Measurements from ENCODE around the gene SLC24A4. TPM values are rescaled to one million over a fixed set of nuclear protein-coding genes. Genes with fewer than 3 reads are reported as not detected.
A peak's percentile ranks its signal among the peaks of the same experiment; 100 is the strongest.
"Not testable (repeated sequence)": the region's sequence is repeated elsewhere in the genome, so short reads cannot be mapped to it uniquely, and the experiment has no call there.

Gene SLC24A4
- total RNA-seq, 1 experiment from 2014 or later, result not detected

DNA sequence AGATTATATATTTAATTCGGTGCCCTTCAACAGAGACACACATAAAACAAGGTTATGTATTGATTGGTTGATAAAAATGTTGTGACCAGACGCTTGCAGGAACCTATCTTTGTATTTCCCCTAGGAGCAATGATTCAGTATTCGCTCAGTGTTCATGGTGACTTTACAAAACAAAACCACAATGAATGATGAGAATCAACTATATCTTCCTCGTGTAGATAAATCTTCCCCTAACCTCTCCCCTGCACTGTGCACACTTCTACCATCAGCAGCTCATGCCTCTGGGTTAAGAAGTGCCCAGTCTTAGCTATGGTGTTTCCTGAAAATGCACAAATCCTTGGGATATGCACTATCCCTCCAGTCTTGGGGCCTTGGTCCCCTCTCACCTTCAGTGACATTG, 206.9 kb downstream of the SLC24A4 start:
- Mint-ChIP-seq H3K9me3 (ENCODE audit: unreplicated experiment) (no peaks in the 10 kb centered on the region), H3K27ac (ENCODE audit: low read depth, unreplicated experiment) (no peak overlapping the region), H3K36me3 (ENCODE audit: insufficient read depth, unreplicated experiment) (no peaks in the 10 kb centered on the region), H3K4me3 (ENCODE audit: unreplicated experiment) (no peak overlapping the region), H3K4me1 (ENCODE audit: insufficient read depth, unreplicated experiment) (no peaks in the 10 kb centered on the region), H3K27me3 (ENCODE audit: insufficient read depth, unreplicated experiment) (no peaks in the 10 kb centered on the region)
- no peak for TF ChIP-seq CTCF (IDR thresholded peaks at IDR 0.05; ENCODE audit: unreplicated experiment)
- DNase-seq (ENCODE audit: unreplicated experiment), result no peak
- ChIA-PET POLR2A (no interaction called here), CTCF (no interaction called here)
- intact Hi-C loops (cut with micrococcal nuclease), result no loop called here
- BruUV-seq (replicated peaks), result no TSS peak

DNA sequence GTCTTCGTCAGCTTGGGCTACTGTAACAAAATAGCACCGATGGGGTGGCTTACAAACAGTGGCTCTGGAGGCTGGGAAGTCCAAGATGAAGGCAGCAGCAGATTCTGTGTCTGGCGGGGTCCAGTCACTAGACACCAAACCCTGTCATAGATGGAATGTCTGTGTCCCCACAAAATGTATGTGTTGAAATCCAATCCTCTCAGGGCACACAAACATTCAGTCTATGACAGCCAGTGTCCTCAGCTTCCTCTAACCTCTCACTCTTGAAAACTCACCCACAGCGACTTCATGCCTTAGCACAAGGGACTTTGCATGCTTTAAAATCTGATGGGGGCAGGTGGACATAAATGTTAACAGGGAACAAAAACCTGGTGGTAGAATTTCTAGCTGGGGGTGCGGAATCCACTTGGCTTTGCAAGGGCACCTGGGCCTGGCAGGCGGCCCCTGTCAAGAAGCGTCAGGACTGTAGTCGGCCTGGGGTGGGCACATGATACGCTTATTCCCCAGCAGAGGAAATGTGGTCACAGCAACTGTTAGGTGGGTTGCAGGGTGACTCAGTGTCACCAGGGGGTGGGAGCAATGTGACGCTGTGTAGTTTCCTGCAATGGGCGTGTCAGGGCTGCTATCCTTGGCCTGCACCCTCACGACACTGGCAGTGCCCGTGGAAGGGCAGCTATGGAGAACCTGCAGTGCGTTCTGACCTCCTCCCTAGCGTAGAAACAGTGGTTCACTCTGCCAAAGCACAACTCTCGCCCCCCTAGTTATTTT, 208.3 kb downstream of the SLC24A4 start:
- Mint-ChIP-seq H3K4me1 (ENCODE audit: insufficient read depth, unreplicated experiment) (no peaks in the 10 kb centered on the region), H3K27me3 (ENCODE audit: insufficient read depth, unreplicated experiment) (no peaks in the 10 kb centered on the region), H3K4me3 (ENCODE audit: unreplicated experiment) (no peak overlapping the region), H3K9me3 (ENCODE audit: unreplicated experiment) (no peaks in the 10 kb centered on the region), H3K36me3 (ENCODE audit: insufficient read depth, unreplicated experiment) (no peaks in the 10 kb centered on the region), H3K27ac (ENCODE audit: low read depth, unreplicated experiment) (no peak overlapping the region)
- ChIA-PET POLR2A (no interaction called here), CTCF (interaction anchor here (0.7 kb wide), 1 partner anchor 599 kb away, joined by 3 read pairs; no protein-coding TSS in a partner anchor)
- no peak for TF ChIP-seq CTCF (IDR thresholded peaks at IDR 0.05; ENCODE audit: unreplicated experiment)
- DNase-seq (ENCODE audit: unreplicated experiment), result no peak
- BruUV-seq (replicated peaks), result no TSS peak
- intact Hi-C loops (cut with micrococcal nuclease), result no loop called here

DNA sequence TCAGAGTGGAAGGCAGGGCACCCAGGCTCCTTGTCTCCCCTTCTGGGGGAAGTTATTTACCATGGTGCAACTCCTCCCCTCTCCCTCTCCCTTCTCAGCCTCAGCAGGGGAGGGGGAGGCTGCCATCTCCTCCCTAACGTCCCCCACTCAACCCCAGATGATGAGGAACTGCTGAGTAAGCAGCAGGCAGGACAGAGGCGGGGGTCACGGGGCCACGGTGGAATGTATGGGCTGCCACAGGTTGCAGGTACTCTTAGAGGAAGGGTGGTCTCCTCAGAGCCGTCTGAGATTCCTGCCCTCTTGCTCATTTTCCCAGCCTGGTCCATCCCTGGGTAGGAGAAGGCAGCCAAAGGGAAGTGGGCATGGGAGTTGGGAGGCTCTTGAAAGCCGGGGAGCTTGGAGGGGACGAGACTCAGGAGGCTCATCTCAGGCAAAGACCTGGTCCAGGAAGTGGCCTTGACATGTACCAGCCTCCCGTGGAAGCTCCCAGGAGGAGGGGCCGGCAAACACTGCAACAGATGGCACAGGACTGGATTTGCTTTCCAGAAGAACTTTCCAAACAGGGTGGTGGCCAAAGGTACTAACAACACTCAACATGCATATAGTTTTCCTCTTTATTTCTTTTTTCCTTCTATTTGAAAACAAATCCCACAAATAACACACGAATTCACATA, 209.7 kb downstream of the SLC24A4 start:
- Mint-ChIP-seq H3K27ac (ENCODE audit: low read depth, unreplicated experiment) (no peak overlapping the region), H3K4me1 (ENCODE audit: insufficient read depth, unreplicated experiment) (no peaks in the 10 kb centered on the region), H3K27me3 (ENCODE audit: insufficient read depth, unreplicated experiment) (no peaks in the 10 kb centered on the region), H3K4me3 (ENCODE audit: unreplicated experiment) (no peak overlapping the region), H3K36me3 (ENCODE audit: insufficient read depth, unreplicated experiment) (no peaks in the 10 kb centered on the region), H3K9me3 (ENCODE audit: unreplicated experiment) (no peaks in the 10 kb centered on the region)
- intact Hi-C loops (cut with micrococcal nuclease), result no loop called here
- TF ChIP-seq CTCF (IDR thresholded peaks at IDR 0.05; ENCODE audit: unreplicated experiment), result no peak
- POLR2A ChIA-PET, result no interaction called here
- no peak for DNase-seq (ENCODE audit: unreplicated experiment)
- CTCF ChIA-PET, result interaction anchor here (0.6 kb wide), 1 partner anchor 545 kb away, joined by 3 read pairs; no protein-coding TSS in a partner anchor
- BruUV-seq (replicated peaks), result no TSS peak

GRCh38 chr14:92534932-92535643, 212.1 kb downstream of the SLC24A4 start:
- POLR2A ChIA-PET, result interaction anchor here (1.1 kb wide), 1 partner anchor 22 kb away, joined by 5 read pairs; no protein-coding TSS in a partner anchor
- no peak overlapping the region for H3K4me3 Mint-ChIP-seq (ENCODE audit: unreplicated experiment)

DNA sequence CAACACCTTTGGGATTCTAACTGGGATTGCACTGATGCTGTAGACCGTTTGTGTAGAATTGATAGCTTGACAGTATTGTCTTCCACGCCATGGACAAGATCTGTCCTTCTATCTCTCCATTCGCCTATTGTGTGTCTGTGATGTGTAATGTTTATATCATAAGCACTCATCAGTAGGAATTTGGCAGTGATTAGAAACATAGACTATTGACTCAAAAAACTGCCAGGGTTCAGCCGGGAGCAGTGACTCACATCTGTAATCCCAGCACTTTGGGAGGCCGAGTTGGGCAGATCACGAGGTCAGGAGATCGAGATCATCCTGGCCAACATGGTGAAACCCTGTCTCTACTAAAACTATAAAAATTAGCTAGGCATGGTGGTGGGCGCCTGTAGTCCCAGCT, 213.3 kb downstream of the SLC24A4 start:
- intact Hi-C loops (cut with micrococcal nuclease); BruUV-seq (replicated peaks); H3K27ac Mint-ChIP-seq (ENCODE audit: low read depth, unreplicated experiment); H3K36me3 Mint-ChIP-seq (ENCODE audit: insufficient read depth, unreplicated experiment); H3K4me3 Mint-ChIP-seq (ENCODE audit: unreplicated experiment); H3K9me3 Mint-ChIP-seq (ENCODE audit: unreplicated experiment); CTCF ChIA-PET; H3K27me3 Mint-ChIP-seq (ENCODE audit: insufficient read depth, unreplicated experiment): not testable (repeated sequence)
- peaks cover 11% of the 10 kb centered on the region for H3K4me1 Mint-ChIP-seq (ENCODE audit: insufficient read depth, unreplicated experiment)
- POLR2A ChIA-PET, result interaction anchor here (0.5 to 0.6 kb wide), 2 partner anchors 27 to 161 kb away, joined by 3 read pairs; no protein-coding TSS in a partner anchor
- DNase-seq (ENCODE audit: unreplicated experiment), result peak; percentile 69

More at GRCh38 chr14:92534932-92535643, 212.1 kb downstream of the SLC24A4 start:
- CTCF ChIA-PET, result interaction anchor here (0.6 kb wide), 1 partner anchor 233 kb away, joined by 3 read pairs; no protein-coding TSS in a partner anchor
- no peak for TF ChIP-seq CTCF (IDR thresholded peaks at IDR 0.05; ENCODE audit: unreplicated experiment)
- intact Hi-C loops (cut with micrococcal nuclease), result no loop called here
- Mint-ChIP-seq H3K9me3 (ENCODE audit: unreplicated experiment) (no peaks in the 10 kb centered on the region), H3K27ac (ENCODE audit: low read depth, unreplicated experiment) (no peak overlapping the region), H3K27me3 (ENCODE audit: insufficient read depth, unreplicated experiment) (no peaks in the 10 kb centered on the region), H3K36me3 (ENCODE audit: insufficient read depth, unreplicated experiment) (peaks cover 5% of the 10 kb centered on the region), H3K4me1 (ENCODE audit: insufficient read depth, unreplicated experiment) (no peaks in the 10 kb centered on the region)
- no peak for DNase-seq (ENCODE audit: unreplicated experiment)
- no TSS peak for BruUV-seq (replicated peaks)

Data from MCF 10A (cell line).